Cerebellar nuclear complex (tissue), 1 donor: ENCODE results near the gene TRIM8.

Source experiments
- DNase-seq, 2 experiments: peaks; one replicate each; lab custom pipeline; 2025; lab: John Stamatoyannopoulos, UW

The TRIM8 gene

DNA sequence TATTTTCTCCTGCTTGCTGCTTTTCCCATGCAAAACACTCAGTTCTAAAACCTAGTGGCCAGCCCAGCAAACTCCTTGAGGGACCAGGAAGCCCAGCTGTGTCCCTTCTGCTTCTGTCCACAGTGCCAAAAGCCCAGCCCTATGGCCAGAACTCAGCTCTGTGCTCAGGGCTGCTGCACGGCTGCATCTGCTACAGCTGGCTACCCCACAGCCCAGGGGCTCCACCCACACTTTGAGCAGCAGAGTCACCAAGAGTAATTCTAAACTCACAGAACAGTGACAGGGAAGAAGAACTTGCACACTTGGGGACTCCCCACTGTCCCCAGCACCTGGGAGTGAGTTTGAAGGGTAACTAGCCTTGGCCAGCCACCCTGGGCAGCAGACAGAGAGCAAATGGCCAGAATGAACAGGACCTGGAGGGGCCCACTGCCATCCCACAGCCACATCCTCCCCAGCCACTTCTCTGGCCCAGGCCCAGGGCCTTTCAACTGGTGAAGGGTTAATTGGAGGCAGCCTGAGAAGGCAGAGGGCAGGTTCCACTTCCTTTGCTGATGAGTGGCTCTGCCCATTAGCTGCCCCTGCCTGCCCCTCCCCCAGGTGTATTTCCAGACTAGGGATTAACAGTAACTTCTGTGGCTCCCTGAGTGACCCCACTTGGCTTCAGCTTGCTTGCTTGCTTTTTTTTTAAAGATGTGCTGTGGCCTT lies 28.1 kb upstream of the TRIM8 start:
- no peak for DNase-seq

DNA sequence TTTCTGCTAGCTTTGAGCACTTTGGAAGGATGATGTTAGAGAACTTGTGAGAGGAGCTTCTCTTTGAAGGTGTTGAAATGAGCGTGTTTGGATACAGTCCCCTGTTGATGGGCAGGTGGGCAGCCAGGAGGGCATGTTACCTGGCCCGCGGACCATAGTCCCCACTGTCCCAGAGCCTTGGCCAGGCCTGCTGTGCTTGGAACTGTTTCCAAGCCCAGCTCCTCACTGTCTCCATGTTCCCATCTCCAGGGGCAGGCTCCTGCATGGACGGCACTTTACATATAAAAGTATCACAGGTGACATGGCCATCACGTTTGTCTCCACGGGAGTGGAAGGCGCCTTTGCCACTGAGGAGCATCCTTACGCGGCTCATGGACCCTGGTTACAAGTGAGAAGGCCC lies 27.2 kb upstream of the TRIM8 start:
- DNase-seq = no peak

DNA sequence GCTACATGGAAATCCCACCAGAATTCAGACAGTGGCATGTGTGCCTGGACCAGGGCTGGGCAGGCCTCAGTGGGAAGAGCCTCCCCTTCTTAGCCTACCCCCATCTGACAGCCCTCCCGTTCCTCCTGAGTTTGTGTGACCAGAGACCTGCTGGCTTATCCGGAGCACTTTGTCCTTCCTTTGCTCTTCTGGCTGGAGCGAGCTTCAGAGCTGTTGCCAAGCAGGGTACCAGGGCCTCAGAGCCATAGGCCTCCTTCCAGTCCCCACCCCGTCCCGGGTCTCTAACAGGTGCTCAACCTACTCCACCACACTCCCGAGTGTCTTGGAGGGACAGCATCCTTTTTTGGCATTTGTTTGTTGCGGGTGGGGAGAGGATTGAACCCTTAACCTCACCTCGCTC lies 26.5 kb upstream of the TRIM8 start:
- no peak for DNase-seq

DNA sequence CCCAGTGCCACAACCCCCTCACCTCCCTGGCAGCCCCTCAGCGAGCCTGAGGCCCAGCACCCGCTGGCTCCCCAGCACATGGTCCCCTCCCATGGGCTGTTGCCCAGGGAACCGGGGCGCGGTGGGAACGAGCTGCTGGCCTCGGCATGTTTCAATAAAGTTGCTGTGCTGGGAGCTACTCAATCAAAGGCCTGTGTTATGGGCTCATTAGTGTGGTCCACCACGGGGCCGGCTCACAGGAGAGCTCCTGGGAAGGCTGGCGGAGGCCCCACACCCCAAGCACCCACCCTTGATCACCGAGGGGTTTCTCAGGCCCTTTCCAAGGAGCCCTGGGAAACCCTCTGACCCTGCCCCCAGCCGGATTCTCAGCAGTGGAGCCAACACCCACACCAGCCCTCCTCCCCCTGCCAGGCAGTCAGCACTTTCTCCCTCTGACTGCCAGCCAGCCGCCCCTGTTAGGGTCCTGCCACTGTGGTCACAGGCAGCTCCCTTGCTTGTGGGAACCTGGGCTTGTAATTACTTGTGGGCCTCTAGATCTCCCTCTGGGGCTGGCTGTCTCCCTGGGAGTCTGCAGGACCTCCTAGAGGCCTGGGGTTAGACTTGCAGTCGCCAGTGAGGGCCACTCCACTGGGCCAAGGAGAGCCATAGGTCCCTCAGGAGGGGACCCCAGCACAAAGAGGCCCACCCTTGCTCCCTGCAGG lies 24.8 kb upstream of the TRIM8 start:
- no peak for DNase-seq

DNA sequence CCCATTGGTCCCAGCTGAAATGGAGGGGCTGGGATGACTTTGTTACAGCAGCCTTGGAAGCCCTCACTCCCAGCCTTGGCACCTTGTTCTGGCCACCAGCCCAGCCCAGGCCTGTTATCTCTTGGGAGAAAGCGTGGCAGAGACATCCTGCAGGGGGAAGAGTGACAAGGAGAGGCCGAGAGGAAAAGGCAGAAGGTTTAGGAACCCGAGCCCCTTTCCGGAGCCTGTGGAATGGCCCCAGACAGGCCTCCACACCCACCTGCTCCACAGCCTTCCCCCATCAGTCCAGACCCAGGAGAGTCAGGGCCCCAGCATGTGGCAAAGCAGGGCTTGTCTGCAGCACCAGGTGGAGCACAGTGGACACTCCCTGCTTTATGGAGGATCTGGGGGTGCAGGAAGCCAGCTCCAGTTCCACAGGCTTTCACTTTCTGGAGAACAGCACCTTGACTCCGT lies 24.1 kb upstream of the TRIM8 start:
- DNase-seq = no peak

DNA sequence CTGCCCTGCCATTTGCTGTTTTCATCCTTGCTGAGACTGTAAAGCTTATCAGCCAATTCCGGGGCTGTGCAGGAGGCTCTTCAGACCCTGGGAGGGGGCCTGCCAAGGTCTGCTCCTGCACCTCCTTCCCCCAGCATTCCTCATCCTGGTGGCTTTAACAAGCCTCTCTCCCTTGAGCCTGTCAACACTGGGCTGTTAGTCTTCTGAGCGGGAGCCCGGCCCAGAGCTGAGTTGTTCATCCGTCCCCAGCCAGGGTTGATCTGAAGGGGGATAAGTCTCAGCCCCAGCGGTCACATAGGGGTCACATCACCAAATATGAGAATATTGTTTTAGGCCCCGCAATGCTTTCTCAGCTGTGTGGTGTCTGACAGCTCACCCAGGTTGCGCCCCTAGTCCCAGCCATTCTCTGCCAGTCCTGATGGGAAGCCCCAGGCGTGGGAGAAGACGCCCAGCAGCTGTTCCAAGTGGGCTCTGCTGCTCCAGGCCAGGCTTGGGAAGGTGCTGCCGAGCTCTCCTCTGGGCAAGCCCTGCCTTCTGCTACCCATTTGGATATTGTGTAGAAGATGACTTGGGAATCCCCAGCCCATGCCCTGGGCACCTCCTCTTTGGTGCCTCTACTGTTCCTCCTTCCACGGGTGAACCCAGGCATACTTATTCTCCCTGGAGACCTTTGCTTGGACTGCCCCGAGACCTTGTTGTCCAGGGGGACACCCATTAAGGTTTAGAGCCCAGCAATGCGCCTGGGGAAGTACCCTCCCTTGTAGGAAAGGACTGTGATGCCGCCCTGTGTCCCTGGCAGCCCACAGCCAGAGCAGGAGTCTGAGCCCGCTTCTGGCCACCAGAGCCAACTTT lies 23.5 kb upstream of the TRIM8 start:
- DNase-seq = no peak

DNA sequence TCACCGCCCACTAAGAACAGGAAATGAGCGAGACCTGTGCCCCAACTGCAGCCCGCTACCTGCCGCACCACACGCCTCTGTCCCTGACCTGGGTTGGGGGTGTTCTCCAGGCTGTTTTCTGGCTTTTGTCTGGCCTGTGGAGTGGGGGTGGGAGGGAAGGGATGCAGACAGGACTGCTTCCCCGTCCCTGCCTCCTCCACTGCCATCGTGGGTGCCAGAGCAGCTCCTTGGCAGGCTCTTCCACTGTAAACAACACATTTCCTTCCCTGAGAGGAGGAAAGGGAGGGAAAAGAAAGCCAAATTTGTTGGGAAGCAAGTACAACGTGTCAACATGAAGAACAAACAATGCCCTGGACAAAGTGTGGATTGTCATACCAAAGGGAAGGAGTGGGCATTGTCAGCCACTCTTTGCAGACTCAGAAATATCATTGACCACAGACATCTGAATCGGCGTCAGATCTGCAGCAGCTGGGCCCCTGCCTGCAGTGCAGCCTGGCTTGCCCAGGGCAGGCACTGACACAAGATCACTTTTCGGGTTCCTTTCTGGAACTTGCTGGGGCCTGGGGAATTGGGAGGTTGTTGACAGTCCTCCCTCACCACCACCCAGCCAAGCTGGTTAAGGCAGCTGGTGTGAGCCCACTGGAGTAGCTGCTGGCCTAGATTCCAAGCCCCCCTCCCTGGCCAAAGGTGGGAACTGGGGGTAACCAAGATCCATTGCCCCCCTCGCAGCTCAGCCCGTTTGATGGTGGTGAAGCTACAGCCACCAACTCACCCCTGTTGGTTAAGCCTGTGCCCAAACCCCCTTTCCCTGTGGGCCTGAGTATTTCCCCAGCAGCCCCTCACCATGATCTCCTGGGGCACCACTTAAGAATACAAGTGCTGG lies 22.6 kb upstream of the TRIM8 start:
- DNase-seq = no peak

DNA sequence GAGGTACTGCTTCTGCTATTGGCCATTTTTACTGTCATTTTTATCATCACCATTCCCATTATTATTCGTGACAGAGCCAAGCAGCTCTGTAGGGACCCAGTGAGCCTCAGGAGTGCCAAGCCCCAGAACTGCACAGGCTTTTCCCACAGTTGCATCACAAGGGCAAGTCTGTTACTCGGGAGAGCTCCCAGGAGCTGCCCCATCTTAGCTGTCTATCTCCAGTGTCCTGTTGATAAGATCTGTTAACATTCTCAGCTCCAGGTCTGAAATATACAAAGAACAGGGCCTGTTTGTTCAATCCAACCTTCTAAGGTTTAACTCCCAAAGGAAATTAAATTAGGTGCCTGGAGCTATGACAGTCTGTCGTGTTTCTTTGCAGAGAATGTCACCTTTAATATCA lies 20.2 kb upstream of the TRIM8 start:
- DNase-seq = no peak

DNA sequence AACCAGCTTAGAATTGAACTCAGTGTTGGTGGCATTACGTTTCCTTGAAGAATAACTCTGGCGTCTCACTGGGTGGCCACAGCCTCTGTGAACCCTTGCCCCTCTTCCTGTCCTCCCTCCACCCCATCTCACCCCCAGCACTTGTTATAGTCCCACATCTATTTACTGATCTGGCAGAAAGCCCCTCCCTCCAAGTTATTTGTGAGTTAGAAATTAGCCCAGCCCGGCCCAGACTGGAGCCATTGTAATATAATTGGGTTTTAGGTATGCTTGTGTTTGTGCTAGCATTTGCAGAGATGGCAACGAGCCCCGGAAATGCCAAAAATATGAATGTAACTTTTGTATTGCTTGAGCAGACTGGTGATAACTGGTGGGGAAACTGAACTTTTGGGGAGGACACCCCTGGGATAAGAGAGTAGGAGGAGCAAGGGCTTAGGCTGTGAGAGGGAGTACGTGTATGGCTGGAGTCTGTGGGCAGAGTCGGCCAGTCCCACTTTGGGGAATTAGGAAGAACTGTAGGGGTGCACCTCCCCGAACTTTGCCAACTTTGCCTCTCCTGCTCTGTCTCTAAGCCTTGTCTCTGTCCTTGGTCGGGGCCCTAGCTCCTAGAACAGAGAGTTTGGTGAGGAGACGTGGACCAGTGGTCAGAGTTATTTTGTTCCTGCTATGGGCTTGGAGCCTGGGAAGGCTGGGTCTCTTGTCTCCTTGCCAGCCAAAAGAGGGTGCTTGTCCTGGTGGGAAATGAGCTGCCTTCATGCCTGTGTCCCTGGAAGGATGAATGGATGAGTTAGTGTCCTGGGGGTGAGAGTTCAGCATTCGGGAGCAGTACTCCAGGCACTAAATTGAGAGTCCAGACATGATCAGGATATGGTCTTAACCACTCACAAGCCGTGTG lies 19.3 kb upstream of the TRIM8 start:
- no peak for DNase-seq

DNA sequence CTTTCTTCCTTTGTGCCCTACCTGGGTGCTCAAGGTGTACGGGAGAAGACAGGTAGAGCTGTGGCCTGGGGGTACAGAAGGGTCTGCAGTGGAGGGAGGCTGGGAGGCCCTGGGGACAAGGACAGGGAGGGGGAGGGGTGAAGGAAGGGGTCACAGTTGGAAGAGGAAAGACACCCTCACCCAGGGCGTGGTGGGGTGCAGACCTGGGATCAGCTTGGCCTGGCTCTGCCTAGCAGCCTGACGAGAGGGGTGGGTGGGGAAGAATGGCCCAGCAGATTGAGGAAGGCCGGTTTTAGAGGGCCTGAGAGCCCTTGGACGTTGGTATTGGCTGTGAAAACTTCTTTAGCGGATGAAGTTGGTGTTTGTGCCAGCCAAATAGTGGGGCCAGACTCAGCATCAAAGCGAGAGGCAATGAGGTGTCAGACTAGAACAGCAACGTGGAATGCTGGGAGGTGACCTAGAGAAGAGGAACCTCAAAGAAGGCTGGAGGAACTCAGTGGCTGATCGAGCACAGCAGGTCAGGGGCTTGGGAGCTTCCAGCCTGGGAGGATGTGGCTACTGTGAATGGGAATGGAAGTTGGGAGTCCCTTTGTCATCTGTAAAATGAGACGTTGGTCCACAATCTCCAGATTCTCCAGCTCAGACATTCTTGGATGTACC lies 18.1 kb upstream of the TRIM8 start:
- DNase-seq = no peak

DNA sequence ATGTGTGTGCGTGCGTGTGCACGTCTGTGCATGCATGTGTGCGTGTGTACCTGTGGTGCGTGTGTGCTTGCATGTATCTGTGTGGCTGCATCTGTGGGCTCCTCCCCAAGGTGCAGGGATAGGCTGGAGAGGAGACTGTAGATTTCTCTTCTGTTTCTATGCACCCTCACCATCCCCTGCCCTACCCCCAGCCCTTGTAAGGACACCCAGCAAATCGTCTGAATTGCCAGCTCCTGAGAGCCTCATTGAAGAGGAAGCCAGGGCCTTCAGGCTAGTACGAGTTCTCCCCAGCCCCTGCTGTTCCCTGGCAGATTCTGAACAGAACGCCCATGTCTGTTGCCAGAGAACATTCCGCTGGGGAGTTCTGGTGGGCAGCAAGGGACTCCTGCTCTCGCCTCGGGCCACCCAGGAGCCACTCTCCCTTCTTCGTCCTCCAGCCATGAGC lies 17.0 kb upstream of the TRIM8 start:
- DNase-seq = no peak

DNA sequence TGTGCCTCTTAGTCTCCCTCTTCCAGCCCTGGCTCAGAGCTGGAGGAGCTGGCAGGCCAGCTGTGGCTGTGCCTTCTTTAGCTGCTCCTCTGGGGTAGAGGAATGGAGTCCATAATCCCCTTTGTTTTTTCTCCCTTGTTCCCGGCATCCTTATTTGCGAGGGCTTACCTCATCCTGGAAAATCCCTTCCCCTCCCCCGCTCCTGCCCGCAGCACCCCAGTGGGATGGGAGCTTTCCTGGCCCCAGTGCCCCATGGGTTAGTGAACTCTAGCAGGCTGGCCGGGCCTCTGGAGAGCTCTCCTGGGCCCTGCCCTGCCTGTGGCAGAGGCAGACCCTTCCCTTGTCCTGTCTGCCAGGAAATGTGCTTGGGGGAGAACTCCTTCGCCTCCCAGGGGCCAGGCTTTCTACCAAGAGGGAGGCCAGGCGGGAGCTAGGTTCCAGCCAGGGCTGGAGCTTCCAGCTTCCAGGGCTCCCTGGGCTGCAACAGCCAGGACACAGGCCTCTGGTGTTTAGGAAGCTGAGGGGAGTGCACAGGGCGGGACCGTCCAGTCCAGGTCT lies 16.5 kb upstream of the TRIM8 start:
- DNase-seq = no peak

DNA sequence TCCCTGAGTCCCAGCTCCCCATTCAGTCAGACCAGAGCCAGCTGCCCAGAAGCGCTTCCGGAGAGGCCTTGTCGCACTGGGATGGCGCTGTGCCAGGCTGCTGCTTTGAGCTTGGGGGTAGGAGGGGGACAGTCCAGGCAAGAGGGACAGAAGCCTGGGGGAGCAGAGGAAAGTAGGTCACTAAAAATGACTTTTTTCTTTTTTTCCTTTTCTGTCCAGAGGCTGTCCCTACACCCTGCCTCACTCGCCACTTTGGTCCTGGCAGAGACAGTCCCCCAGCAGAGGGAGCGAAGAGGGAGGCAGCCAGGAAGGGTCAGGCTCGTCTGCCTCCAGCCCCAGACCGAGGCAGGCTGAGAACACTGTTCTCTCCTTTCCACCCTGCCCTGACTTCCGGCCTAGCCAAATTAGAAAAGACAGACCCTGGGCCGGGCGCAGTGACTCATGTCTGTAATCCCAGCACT lies 15.8 kb upstream of the TRIM8 start:
- no peak for DNase-seq

DNA sequence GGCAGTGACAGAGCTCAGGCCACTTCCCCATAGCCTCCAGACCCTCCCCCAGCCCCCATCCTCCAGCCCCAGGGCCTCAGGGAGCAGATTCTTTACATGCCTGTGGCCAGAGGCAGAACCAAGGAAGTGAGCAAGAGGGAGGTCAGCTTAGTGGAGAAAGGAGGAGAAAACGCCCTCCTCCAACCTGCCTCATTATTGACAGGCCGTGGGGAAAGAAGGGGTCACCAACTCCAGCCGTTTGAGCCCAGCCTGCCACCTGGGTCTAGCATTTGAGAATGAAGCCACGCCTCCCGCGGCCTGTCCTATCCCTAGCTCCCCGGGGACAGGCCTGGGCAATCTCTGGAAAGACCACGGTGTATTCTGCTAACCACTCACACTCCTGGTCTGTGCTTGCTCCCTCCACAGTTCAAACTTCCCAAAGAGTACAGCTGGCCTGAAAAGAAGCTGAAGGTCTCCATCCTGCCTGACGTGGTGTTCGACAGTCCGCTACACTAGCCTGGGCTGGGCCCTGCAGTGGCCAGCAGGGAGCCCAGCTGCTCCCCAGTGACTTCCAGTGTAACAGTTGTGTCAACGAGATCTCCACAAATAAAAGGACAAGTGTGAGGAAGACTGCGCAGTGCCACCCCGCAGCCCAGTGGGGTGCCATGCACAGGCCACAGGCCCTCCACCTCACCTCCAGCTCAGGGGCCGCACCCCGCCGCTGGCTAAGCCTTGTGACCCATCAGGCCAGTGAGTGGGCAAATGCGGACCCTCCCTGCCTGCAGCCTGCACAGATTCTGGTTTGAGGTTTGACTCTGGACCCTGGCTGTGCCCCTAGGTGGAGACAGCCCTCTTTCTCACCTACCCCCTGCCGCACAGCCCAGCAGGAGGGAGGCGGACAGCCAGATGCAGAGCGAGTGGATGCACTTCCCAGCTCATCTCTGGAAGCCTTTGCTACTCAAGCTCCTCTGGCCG lies 14.3 kb upstream of the TRIM8 start:
- DNase-seq = no peak

DNA sequence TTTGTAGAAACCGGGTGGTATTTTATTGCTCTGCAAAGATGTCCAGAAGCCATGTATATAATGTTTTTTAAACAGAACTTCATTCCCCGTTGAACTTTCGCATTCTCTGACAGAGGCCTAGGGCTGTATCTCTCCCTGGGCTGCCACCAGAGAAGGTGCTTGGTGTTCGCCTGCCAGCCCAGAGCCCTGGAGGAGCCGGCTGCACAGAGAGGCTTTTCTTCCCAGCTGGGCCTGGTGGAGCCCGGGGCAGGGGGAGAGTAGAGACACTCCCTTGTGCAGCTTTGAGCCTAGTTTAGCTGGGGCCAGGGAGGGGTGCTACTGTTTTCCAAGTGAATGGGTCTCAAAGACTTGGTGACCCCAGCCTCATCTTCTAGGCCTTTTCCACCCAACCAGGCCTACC lies 13.6 kb upstream of the TRIM8 start:
- no peak for DNase-seq

DNA sequence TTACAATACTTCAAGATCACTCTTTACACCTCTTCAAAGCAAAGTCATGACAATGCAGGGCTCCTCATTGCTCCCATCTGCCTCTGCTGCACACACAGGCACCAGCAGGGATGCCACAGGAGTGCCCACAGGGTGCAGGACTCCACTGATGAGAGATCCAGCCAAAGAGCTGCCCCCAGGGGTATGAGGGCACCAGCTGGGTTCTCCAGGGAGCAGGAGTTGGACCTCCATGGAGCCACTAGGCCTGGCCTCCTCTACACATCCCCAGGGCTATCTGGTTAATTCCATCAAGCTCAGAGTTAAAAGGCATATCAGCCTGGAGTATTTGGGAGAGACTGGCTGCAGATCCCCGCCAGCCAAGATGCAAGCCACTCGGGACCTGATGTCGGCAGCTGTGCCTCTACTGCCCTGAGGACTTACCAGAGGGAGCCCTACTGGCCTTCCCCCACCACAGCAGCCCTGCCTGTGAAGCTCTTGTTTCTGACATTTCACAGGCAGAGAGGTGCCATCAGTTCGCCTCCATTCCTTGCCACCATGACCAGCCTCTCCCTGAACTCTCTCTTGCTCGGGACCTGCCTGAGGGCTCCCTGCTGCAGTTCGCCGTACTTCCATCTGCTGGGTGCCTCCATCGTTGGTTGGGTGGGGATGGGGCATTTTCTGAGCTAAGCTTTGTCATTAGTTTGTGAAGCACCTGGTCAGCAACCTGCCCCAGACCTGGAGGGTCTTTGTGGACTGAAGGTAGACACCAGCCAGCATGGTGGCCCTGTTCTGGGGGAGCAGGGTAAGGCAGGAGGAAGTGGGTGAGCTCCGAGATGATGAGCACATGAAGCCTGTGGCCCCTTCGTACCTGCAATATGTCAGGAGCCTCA lies 12.5 kb upstream of the TRIM8 start:
- DNase-seq = no peak

DNA sequence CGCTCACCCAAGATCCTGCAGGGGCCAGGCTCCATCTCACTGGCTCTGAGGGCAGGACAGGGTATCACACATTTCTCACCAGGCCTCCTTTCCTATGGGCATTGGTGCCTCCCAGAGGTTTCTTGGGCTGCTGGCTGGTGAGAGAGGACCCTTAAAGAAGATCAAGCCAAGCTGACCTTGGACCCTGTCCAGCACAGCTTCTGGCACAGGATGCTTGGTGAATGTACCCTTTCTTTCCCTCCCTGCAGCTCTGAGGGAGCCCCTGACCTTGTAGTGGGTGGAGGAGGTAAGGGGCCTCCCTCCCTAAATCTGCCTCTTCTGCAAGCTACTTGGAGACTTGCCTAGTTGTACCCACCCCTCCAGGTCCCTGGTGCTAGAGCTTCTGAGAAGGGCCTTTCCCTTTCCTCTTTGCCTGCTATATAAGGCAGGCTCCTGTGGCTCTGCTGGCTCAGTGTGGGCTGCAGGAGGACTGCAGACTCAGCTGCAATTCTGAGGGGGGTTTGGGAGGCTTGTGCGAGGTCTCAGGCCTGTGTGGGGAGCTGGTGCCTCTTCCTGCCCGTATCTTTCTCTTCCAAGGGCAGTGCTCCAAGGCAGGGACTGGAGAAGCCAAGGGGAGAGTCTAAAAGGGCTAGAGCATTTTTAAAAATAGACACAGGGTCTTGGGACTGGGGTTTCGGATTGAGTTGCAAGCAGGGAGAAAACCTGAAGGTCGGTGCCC lies 11.7 kb upstream of the TRIM8 start:
- DNase-seq = no peak
